Measurements from ENCODE around the gene ZC3HAV1L.
"Not testable (repeated sequence)": the region's sequence is repeated elsewhere in the genome, so short reads cannot be mapped to it uniquely, and the experiment has no call there.

The ZC3HAV1L gene

GRCh38 chr7:139035586-139036353 lies at the start of gene ZC3HAV1L:
ZC3HAV1L (minus strand) TSS chr7:139036042; CDS start chr7:139036017, 25 bp downstream.
- DNase-seq (ENCODE audit: low read depth, low spot score), result peak; percentile 89

- no peak for DNase-seq (ENCODE audit: low read depth, low spot score)
These were observed 48.9 kb upstream of the ZC3HAV1L start for GRCh38 chr7:139084709-139085108.

- DNase-seq (ENCODE audit: low read depth, low spot score), result no peak
These were observed 45.7 kb upstream of the ZC3HAV1L start for GRCh38 chr7:139081584-139081983.

- no peak for DNase-seq (ENCODE audit: low read depth, low spot score)
These were observed 45.1 kb upstream of the ZC3HAV1L start for GRCh38 chr7:139080905-139081304.

- no peak for DNase-seq (ENCODE audit: low read depth, low spot score)
These were observed 44.0 kb upstream of the ZC3HAV1L start for GRCh38 chr7:139079861-139080260.

- no peak for DNase-seq (ENCODE audit: low read depth, low spot score)
These were observed 43.1 kb upstream of the ZC3HAV1L start for GRCh38 chr7:139078911-139079310.

- DNase-seq (ENCODE audit: low read depth, low spot score), result no peak
These were observed 42.6 kb upstream of the ZC3HAV1L start for GRCh38 chr7:139078399-139078798.

GRCh38 chr7:139077706-139078105 lies 41.9 kb upstream of the ZC3HAV1L start:
- DNase-seq (ENCODE audit: low read depth, low spot score), result not testable (repeated sequence)

- peak; percentile 27 for DNase-seq (ENCODE audit: low read depth, low spot score)
These were observed 40.2 kb upstream of the ZC3HAV1L start for GRCh38 chr7:139075871-139076686.

- peak; percentile 87 for DNase-seq (ENCODE audit: low read depth, low spot score)
These were observed 39.3 kb upstream of the ZC3HAV1L start for GRCh38 chr7:139075031-139075652.

GRCh38 chr7:139072796-139073195 lies 37.0 kb upstream of the ZC3HAV1L start:
- DNase-seq (ENCODE audit: low read depth, low spot score), result no peak

GRCh38 chr7:139071680-139072079 lies 35.8 kb upstream of the ZC3HAV1L start:
- no peak for DNase-seq (ENCODE audit: low read depth, low spot score)

GRCh38 chr7:139068544-139069399 lies 32.9 kb upstream of the ZC3HAV1L start:
- DNase-seq (ENCODE audit: low read depth, low spot score), result no peak

GRCh38 chr7:139066315-139066714 lies 30.5 kb upstream of the ZC3HAV1L start:
- DNase-seq (ENCODE audit: low read depth, low spot score), result no peak

GRCh38 chr7:139065323-139065722 lies 29.5 kb upstream of the ZC3HAV1L start:
- no peak for DNase-seq (ENCODE audit: low read depth, low spot score)

- DNase-seq (ENCODE audit: low read depth, low spot score), result no peak
These were observed 25.6 kb upstream of the ZC3HAV1L start for GRCh38 chr7:139061416-139061815.

GRCh38 chr7:139060695-139061237 lies 24.9 kb upstream of the ZC3HAV1L start:
- no peak for DNase-seq (ENCODE audit: low read depth, low spot score)

- DNase-seq (ENCODE audit: low read depth, low spot score), result no peak
These were observed 24.1 kb upstream of the ZC3HAV1L start for GRCh38 chr7:139059905-139060304.

- peak; percentile 12 for DNase-seq (ENCODE audit: low read depth, low spot score)
These were observed 23.1 kb upstream of the ZC3HAV1L start for GRCh38 chr7:139058943-139059342.

- DNase-seq (ENCODE audit: low read depth, low spot score), result no peak
These were observed 19.8 kb upstream of the ZC3HAV1L start for GRCh38 chr7:139055674-139056073.

- DNase-seq (ENCODE audit: low read depth, low spot score), result not testable (repeated sequence)
These were observed 18.8 kb upstream of the ZC3HAV1L start for GRCh38 chr7:139054656-139055055.

Data from astrocyte of the hippocampus (primary cell).